GM18868 (cell line): ENCODE data around the gene TMEM150C.
"Not testable (repeated sequence)": the region's sequence is repeated elsewhere in the genome, so short reads cannot be mapped to it uniquely, and the experiment has no call there.

ENCODE experiments used
- ATAC-seq: cut with Tn5 transposase; IDR thresholded peaks from one replicate; pipeline ENCODE4 v1.9.1; 2021; ENCODE audit warnings: mild to moderate bottlenecking, moderate library complexity; ENCODE audit not compliant: unreplicated experiment

The TMEM150C gene

GRCh38 chr4:82569727-82570126 lies 7.9 kb upstream of the TMEM150C start:
- ATAC-seq: no peak

- no peak for ATAC-seq
Measured at GRCh38 chr4:82569076-82569475, 7.3 kb upstream of the TMEM150C start.

- no peak for ATAC-seq
Measured at GRCh38 chr4:82567444-82567843, 5.7 kb upstream of the TMEM150C start.

- ATAC-seq: no peak
Measured at GRCh38 chr4:82562564-82562854, 721 bp upstream of the TMEM150C start.

- ATAC-seq: no peak
Measured at GRCh38 chr4:82560853-82561785, 669 bp downstream of the TMEM150C start.

GRCh38 chr4:82559735-82560120 lies 2.1 kb downstream of the TMEM150C start:
- no peak for ATAC-seq

- not testable (repeated sequence) for ATAC-seq
Measured at GRCh38 chr4:82559090-82559734, 2.6 kb downstream of the TMEM150C start.

- ATAC-seq: no peak
Measured at GRCh38 chr4:82555276-82555675, 6.5 kb downstream of the TMEM150C start.

- no peak for ATAC-seq
Measured at GRCh38 chr4:82553020-82553419, 8.8 kb downstream of the TMEM150C start.

GRCh38 chr4:82551734-82552133 lies 10.1 kb downstream of the TMEM150C start:
- ATAC-seq: no peak

GRCh38 chr4:82547850-82548249 lies 13.9 kb downstream of the TMEM150C start:
- ATAC-seq: not testable (repeated sequence)

GRCh38 chr4:82543131-82543530 lies 18.7 kb downstream of the TMEM150C start:
- no peak for ATAC-seq

GRCh38 chr4:82542642-82543041 lies 19.1 kb downstream of the TMEM150C start:
- no peak for ATAC-seq

GRCh38 chr4:82529322-82529721 lies 32.5 kb downstream of the TMEM150C start:
- no peak for ATAC-seq

GRCh38 chr4:82528868-82529267 lies 32.9 kb downstream of the TMEM150C start:
- ATAC-seq: no peak

- ATAC-seq: no peak
Measured at GRCh38 chr4:82528074-82528473, 33.7 kb downstream of the TMEM150C start.

GRCh38 chr4:82525307-82525911 lies 36.4 kb downstream of the TMEM150C start:
- ATAC-seq: no peak

GRCh38 chr4:82524570-82525152 lies 37.1 kb downstream of the TMEM150C start:
- no peak for ATAC-seq

GRCh38 chr4:82523179-82523578 lies 38.6 kb downstream of the TMEM150C start:
- ATAC-seq: no peak

- ATAC-seq: no peak
Measured at GRCh38 chr4:82522472-82522871, 39.3 kb downstream of the TMEM150C start.

GRCh38 chr4:82521283-82521682 lies 40.5 kb downstream of the TMEM150C start:
- ATAC-seq: no peak

- ATAC-seq: no peak
Measured at GRCh38 chr4:82519776-82520175, 42.0 kb downstream of the TMEM150C start.
